T-helper 2 cell treated with Interferon-gamma antibody and Interleukin-4, amounts not matched to agents 100 ng/mL and 5 ng/mL, for 36 hours (primary cell): Measurements from ENCODE around the gene COL26A1. TPM values are rescaled to one million over a fixed set of nuclear protein-coding genes. Genes with fewer than 3 reads are reported as not detected.
"Not testable (repeated sequence)": the region's sequence is repeated elsewhere in the genome, so short reads cannot be mapped to it uniquely, and the experiment has no call there.

Experiments
- intact Hi-C: fragments of 100-400 bp; cut with micrococcal nuclease; formaldehyde crosslinking; loops from one replicate; pipeline ENCODE4 v1.15.1; 2023
- total RNA-seq: library from RNA; stranded (reverse); gene quantifications from 2 replicates; pipeline ENCODE4 v1.2.3, GENCODE V29; 2022

The COL26A1 gene
- total RNA-seq, 1 donor from 2014 or later: not detected

DNA sequence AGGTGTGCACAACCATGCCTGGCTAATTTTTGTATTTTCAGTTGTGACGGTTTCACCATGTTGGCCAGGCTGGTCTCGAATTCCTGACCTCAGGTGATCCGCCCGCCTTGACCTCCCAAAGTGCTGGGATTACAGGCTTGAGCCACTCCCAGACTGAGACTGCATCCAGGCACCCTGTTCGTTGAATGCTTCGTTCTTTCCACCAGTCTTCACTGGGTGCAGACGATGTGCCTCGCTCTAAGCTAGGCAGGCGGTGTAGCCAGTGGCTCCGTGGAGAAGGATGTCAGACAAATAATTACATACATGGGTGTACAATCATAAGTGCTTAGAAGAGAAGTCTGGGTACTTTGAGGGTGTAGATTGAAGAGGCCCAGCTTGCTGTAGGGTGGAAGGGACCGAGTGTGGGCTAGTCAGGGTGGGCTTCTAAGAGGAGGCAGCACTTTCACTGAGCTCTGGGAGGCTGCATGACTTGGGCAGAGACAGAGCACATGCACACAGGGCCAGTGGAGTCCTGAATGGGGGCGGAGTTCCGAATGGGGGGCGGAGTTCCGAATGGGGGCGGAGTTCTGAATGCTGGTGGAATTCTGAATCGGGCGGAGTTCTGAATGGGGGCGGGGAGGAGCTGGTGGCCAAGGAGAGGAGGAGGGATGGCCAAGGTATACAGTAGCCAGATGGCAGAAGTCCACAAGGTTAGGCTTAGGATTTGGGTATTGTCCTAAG lies 74.3 kb downstream of the COL26A1 start:
- intact Hi-C loops: no loop called here

DNA sequence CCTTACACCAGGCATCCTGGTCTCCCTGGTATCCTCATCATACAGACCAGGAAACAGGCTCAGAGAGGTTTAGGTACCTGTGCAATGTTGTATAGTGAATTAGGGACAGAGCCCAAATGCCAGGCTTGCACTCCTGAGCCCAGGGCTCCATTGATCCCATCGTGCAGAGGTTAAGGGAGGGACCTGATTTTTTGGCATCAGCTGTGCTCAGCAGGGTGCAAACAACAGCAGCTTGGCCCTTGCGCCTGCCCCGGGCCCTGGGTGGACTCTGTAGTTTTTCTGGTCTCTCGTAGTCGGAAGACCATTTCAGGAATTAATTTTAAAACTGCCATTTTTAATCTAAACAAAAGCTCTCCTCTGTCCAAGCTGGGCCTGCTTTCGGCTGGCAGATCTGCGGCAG lies 79.2 kb downstream of the COL26A1 start:
- intact Hi-C loops: loop anchor here (2.0 to 5.0 kb wide), 2 partner anchors 65 to 80 kb away; partner anchors contain the start of gene COL26A1

DNA sequence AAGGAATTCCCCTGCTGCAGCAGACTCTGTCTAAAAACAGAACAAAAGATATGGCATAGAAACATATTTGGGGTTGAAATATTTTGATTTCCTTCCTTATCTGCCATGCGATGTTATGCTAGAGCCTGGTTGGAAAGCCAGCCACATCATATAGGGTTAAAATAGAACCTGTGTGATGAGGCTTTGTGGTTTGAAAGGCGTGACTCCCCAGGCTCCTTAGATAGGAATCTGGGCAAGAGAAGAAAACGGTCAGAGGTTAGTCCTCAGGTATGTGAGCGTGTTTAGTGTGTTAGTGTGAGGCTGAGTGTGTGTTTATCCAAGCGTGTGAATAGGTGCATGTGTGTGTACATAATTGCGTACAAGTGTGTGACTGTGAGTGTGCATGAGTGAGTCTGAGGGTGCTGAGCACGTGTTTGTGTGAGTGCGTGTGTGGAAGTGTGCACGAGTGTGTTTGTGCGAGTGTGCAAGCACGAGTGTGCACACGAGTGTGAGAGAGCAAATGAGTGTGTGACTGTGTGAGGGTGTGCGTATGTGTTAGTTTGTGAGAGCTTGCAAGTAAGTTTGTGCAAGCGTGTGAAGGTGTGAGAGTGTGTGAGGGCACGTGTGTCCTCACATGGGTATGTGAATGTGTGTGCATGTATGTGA lies 79.9 kb downstream of the COL26A1 start:
- intact Hi-C loops: loop anchor here (2.0 to 5.0 kb wide), 2 partner anchors 64 to 80 kb away; partner anchors contain the start of gene COL26A1

DNA sequence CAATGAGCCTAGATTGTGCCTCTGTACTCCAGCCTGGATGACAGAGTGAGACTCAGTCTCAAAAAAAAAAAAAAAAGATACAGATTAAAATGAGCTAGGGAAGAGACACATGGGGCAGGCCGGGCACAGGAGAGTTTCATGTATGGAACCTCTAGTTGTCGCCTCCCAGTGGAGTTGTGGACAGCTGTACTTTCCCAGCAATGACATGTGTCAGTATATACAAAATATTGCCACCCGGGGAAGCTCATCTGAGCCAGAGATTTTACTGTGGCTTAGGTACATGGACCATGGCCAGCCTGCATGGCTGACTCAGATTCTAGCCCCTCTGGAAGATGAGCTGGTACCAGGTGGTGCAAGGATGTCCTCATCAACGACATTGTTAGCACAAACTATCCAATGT lies 87.4 kb downstream of the COL26A1 start:
- intact Hi-C loops: no loop called here

DNA sequence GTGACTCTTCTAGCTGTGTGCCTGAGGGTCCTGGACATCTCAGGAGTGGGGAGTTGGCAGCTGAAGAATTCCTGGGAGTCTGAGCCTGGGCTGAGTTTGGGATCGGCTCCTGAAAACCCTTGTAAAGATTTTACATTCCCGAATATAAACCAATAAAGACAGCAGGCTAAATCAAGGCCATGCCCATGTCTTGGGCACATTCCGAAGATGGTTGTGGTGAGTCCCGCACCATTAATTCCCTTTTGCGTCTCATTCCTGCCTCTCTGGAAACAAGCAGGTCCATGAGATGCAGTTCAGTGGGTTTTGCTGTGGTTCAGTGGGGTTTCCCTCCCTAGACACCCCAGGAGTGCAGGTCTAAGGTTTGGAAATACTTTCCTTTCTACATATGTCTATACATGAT lies 90.9 kb downstream of the COL26A1 start:
- intact Hi-C loops: no loop called here

DNA sequence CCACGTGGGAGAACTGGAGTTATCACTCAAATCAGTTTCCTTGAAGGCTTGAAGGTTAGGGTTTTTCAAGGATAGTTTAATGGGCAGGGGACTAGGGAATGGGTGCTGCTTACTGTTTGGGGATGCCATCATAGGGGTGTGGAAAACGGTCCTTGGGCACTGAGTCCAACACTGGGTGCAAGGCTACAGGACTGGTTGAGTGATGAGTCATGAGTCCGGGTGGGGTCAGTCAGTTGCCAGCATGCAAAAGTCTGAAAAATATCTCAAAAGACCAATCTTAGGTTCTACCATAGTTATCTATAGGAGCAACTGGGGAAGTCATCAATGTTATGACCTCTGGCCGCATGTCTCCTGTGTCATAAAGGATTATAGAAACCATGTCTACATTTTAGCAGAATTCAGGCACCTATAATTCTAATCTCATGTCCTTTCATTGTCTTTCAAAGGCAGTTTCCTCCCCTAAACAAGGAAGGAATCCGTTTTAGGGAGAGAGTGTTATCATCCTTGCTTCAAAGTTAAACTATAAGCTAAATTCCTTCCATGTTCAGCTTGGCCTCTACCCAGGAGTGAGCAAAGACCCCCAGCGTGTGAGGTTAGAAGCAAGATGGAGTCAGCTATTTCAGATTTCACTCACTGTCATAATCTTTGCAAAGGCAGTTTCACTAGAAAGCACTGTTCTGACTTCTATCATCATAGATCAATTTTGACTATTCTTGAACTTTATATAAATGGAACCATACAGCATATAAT lies 94.5 kb downstream of the COL26A1 start:
- intact Hi-C loops: no loop called here

DNA sequence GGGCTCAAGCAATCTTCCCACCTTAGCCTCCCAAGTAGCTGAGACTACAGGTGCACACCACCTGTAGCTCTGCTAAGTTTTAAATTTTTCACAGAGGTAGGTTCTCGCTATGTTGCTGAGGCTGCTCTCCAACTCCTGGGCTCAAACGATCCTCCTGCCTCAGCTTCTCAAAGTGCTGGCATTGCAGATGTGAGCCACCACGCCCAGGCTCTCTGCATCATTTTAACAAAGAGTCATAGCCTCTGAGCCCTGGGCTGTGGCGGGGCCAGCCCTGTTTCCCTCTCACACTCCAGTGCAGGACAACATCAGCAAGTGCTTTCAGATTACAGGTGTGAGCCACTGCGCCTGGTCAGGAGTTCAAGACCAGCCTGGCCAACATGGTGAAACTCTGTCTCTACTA lies 102.5 kb downstream of the COL26A1 start:
- intact Hi-C loops: no loop called here

DNA sequence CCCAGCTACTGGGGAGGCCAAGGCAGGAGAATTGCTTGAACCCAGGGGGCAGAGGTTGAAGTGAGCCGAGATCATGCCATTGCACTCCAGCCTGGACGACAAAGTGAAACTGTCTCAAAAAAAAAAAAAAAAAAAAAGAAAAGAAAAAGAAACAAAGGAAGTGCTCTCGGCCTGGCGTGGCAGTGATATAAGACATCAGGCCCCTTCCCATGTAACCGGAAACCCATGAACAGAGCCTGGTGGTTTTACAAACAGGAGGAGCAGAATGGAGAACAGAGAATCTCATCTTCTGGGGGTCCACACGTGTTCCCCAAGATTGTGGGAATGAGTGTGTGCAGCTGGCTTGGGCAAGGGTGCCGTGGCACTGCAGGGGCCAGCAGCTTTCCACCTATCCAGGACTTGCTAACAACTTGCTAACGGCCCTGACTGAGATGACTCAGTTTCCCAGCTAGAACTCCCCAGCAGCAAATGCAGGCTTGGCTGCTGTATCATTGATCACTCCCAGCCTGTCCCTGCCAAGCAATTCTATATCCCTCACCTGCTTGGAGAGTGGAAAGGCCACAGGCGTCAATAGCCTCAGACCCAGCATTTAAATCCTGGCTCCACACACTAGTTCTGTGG lies 103.0 kb downstream of the COL26A1 start:
- intact Hi-C loops: no loop called here

DNA sequence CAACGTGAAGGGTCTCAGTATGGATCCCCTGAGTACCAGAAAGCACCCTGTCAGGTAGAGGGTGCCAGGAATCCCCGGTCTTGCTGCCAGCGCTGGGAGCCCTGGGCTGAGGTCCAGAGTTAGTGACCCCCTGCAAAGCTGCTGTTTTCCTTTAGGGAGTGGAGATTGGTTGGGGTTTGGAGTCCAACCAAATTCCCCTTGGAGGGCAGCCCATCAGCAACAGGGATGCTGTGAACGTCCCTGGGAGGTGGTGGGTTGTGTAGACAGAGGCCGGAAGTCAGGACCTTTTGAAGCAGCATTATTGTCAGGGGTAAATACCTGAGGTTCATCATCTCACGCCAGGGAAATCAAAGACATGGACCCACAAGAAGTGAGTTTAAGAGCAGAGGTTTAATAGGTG lies 104.2 kb downstream of the COL26A1 start:
- intact Hi-C loops: no loop called here

DNA sequence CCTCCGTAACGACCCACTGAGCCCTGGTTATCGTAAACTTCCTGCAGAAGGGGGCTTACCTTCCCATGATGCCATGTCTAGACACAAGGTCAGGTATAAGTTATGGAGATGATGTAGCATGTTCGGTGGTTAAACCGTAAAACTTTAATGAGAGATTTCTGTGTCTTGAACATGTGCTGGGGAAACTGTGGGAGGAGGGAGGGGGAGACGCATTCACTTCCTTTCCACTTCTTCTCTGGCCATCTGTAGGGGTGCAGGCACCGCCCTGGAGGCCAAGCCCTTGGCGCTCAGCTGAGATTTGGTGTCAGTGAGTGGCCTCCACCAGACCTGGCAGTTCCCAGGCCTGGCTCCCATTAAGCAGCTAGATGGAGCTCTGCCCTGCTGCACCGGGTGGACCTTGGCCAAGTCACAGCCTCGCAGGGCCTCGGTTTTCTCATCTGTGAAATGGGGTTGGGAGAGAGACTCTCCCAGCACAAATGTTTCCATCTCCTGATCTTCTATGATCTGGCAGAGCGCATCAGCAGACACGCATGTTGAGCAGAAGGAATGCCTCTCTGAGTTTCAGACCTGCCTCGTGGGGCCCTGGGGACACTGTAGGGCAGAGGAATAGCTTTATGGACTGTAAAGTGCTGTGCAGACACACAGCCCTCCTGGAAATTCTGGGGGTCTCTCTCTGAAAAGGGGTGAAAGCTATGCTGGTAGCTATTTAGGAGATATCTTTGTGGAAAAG lies 106.0 kb downstream of the COL26A1 start:
- intact Hi-C loops: no loop called here

DNA sequence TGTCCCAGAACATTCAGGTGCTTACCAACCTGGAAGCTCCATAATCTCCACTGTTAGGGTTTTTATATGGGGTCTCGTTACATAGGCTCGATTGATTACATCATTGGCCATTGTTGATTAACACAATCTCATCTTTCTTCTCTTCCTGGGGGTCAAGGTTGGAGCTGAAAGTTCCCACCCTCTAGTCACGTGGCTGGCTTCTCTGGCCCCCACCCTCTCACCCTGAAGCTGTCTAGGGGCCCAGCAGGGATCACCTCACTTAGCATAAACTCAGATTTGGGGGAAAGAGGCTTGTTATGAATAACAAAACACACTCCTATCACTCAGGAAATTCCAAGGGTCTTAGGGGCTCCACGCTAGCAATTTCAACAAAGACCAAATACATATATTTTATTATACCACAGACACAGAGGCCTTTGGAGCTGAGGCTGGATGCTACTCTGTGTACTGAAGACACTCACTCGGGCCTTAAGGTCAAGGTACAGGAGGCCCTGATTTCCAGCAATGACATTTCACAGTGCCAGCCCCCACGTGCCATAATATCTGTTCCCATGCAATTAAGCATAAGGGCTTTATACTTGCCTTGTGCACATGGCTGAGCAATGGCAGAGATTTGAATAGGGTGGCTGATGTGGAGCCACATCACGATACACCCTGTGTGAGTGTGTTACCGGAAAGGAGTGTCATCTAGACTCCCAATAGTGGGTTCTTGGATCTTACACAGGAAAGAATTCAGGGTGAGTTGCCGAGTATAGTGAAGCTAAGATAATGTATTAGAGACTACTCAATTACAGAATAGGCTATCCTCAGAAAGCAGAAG lies 108.2 kb downstream of the COL26A1 start:
- intact Hi-C loops: no loop called here

DNA sequence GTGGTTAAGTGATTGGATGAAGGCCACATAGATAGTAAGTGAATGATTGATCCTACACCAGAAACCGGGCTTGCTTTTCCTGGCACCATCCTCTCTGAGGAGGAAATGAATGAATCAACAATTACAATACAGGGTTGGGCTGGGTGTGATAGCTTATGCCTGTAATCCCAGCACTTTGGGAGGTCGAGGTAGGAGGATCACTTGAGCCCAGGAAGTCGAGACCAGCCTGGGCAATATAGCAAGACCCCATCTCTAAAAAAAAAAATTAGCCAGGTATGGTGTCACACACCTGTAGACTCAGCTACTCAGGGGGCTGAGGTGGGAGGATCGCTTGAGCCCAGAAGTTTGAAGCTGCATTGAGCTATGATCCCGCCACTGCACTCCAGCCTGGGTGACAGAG lies 111.5 kb downstream of the COL26A1 start:
- intact Hi-C loops: no loop called here

DNA sequence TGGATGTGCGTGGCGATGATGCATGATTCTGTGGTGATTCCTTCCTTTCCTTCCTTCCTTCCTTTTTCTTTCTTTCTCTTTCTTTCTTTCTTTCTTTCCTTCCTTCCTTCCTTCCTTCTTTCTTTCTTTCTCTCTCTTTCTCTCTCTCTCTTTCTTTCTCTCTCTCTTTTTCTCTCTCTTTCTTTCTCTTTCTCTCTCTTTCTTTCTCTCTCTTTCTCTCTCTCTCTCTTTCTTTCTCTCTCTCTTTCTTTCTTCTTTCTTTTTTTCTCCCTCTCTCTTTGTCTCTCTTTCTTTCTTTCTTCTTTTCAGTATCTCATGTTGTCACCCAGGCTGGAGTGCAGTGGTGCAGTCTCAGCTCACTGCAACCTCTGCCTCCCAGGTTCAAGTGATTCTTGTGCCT lies 113.0 kb downstream of the COL26A1 start:
- intact Hi-C loops: not testable (repeated sequence)

DNA sequence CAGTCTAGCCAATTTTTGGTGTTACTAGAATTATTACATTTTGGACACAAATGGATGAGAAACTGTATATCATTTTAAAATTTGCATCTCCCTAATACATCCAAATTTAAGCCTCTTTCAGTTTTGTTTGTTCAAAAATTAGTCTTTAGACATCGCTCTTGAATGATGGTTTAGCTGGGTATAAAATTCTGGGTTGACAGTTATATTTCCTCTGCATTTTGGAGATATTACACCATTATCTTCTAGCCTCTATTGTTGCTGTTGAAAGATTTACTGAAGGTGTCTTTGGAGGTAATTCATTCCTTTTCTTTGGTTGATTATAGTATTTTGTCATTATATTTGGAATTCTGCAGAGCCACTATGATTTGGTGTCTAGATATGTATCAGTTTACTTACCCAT lies 116.5 kb downstream of the COL26A1 start:
- intact Hi-C loops: no loop called here

DNA sequence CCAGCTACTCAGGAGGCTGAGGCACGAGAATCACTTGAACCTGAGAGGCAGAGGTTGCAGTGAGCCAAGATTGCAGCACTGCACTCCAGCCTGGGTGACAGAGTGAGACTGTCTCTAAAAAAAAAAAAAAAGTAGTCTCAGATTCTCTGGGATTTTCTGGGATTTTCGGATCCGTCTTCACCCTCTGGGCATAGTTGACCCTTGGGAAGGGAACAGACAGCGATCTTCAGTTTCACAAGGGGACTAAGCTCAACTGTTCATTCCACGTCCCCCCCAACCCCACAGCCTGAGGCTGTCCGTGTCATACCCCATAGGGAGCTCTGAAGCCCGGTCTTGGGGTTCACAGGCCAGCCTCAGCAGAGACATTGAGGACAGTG lies 123.4 kb downstream of the COL26A1 start:
- intact Hi-C loops: not testable (repeated sequence)

DNA sequence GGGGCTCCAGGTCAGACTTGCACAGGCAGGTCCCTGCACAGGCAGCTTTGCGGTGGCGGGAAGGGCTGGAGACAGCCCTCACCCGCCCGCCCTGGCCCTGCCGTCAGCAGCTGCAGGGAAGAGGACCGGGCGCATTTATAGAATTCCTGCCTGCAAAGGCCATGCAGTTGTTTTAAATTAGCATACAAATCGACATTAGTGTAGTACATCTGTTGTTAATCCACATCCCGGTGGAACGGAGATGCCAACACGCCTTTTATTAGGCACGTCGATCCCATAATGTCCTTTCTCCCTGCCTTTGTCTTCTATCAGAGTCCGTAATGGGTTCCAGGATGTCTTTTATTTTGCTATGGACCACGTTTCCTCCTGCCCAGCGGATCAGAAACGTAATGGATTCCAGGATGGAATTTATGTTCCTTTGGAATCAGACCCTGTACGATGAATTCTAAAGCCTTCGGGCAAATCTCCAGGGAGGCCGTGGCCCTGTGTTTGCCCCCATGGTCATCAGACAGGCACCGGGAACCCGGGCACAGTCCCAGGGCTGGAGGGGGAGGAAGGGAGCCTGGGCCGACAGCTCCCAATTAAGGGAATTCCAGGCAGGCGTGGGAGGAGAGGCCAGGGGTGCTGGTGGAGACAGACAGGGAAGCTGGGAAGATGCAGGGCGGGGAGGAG lies 123.9 kb downstream of the COL26A1 start:
- intact Hi-C loops: no loop called here

DNA sequence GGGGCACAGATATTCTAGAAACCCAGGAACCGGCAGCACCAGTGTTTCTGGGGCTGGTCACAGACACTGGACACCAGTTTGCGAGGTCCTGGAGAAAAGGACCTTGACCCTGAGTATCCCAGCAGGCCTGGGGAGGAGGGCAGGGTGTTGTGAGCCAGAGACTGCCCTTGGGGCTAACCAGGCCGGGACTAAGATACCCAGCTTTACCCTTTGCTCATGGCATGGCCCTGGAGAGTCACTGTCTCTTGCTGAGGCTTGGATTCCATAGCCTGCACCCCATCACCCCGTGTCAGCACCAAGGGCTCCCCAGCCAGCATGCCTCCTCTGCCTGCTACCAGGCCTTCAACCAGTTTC lies 124.4 kb downstream of the COL26A1 start:
- intact Hi-C loops: no loop called here

DNA sequence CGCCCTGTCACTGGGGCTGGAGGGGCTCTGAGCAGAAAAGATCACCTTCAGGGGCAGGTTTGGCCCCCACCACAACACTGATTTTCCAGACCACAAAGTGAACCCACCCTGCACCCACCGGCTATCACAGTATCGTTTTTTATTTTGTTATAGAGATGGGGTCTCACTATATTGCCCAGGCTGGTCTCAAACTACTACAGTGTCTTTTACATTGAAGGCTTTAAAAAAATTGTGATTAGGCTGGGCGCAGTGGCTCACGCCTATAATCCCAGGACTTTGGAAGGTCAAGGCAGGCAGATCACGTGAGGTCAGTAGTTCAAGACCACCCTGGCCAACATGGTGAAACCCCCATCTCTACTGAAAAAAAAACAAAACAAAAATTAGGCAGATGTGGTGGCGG lies 125.1 kb downstream of the COL26A1 start:
- intact Hi-C loops: no loop called here

DNA sequence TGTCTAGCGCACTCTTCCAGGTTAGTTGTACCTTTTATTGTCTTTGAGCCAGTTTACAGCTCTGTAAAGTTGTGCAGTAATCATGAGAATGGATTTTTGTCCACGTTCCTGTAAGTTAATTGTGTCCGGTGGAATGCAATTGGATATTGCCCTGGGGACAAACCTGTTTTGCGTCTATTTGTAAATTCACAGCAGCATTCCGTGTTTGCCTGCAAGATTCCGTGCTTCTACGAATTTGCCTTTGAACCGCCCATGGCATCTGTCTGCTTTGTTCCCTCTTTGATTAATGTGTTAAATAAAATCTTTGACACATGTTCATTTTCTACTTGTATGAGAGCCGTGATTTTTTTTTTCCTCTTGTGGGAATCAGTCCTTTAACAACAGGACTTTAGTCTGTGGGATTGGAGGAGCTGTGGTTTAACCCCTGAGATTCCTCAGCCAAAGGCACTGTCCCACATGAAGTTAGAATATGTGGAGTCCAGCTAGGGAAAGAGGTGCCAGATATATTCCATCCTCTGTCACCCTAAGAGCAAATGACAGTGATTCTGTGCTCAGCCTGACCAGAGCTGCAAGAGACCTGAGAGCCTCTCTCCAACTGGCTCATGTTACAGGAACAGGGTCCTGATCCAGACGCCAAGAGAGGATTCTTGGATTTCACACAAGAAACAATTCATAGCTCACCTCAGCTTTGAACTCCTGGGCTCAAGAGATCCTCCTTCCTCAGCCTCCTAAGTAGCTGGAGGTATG lies 126.3 kb downstream of the COL26A1 start:
- intact Hi-C loops: no loop called here
